Endothelial cell (in vitro differentiated cells): ENCODE measurements around the gene ACHE. TPM values are rescaled to one million over a fixed set of nuclear protein-coding genes. Genes with fewer than 3 reads are reported as not detected.
"Not testable (repeated sequence)": the region's sequence is repeated elsewhere in the genome, so short reads cannot be mapped to it uniquely, and the experiment has no call there.

Source experiments
- DNase-seq: peaks from one replicate; pipeline ENCODE4 v3.0.0; 2021; ENCODE audit warnings: low spot score
- H3K27ac Mint-ChIP-seq: one replicate; pipeline ENCODE4 v1.8.0; 2021; ENCODE audit warnings: mixed read lengths, inconsistent platforms; ENCODE audit not compliant: unreplicated experiment
- H3K27me3 Mint-ChIP-seq: one replicate; pipeline ENCODE4 v1.8.0; 2021; ENCODE audit warnings: mild to moderate bottlenecking, moderate library complexity, mixed read lengths, inconsistent platforms; ENCODE audit not compliant: unreplicated experiment
- H3K36me3 Mint-ChIP-seq: one replicate; pipeline ENCODE4 v1.8.0; 2021; ENCODE audit warnings: mild to moderate bottlenecking, low read depth, mixed read lengths, inconsistent platforms; ENCODE audit not compliant: unreplicated experiment
- H3K4me1 Mint-ChIP-seq: one replicate; pipeline ENCODE4 v1.8.0; 2021; ENCODE audit warnings: mild to moderate bottlenecking, mixed read lengths, inconsistent platforms; ENCODE audit not compliant: unreplicated experiment
- H3K4me3 Mint-ChIP-seq: one replicate; pipeline ENCODE4 v1.8.0; 2021; ENCODE audit warnings: mild to moderate bottlenecking, mixed read lengths, inconsistent platforms; ENCODE audit not compliant: unreplicated experiment
- H3K9me3 Mint-ChIP-seq: one replicate; pipeline ENCODE4 v1.8.0; 2021; ENCODE audit warnings: mixed read lengths, inconsistent platforms; ENCODE audit not compliant: unreplicated experiment
- CTCF ChIP-seq: fragments of 200-600 bp; sonication (generic); IDR thresholded peaks from one replicate; pipeline ENCODE4 v1.5.0; 2021; ENCODE audit warnings: antibody characterized with exemption; ENCODE audit not compliant: unreplicated experiment
- long read RNA-seq: library from polyadenylated mRNA; unstranded; transcript quantifications from one replicate; pipeline ENCODE4 v2.0.0, GENCODE V29; 2020; ENCODE audit not compliant: unreplicated experiment
- total RNA-seq: library from RNA; stranded (reverse); fragmentation: NEBNext Ultra II Directional; extraction: Animal tissue kit (Norgen Biotek cat#: 25700); gene quantifications from one replicate; pipeline ENCODE4 v1.2.1, GENCODE V29; 2021; ENCODE audit not compliant: unreplicated experiment

Gene ACHE
- total RNA-seq, result 3.0 TPM
- long read RNA-seq, partial matches to known transcripts, result 0 of 1 reads
- long read RNA-seq, other reads (novel, unspliced or antisense), result 0 of 1 reads

GRCh38 chr7:100895701-100895955, at the start of gene ACHE:
ACHE (minus strand) TSS chr7:100895888; CDS start chr7:100894232, 1,656 bp downstream.
- TF ChIP-seq CTCF, result no peak
- no peak for DNase-seq
- peak within 1 kb of the TSS; percentile 85 for H3K4me3 Mint-ChIP-seq
- peaks cover 17% of the 10 kb centered on the region for H3K4me1 Mint-ChIP-seq
- H3K27me3 Mint-ChIP-seq, result peaks cover 23% of the 10 kb centered on the region
- H3K27ac Mint-ChIP-seq, result peak within 1 kb of the TSS; percentile 26
- no peaks in the 10 kb centered on the region for H3K9me3 Mint-ChIP-seq
- peaks cover 4% of the 10 kb centered on the region for H3K36me3 Mint-ChIP-seq

- Mint-ChIP-seq H3K27ac (no peak overlapping the region), H3K9me3 (no peaks in the 10 kb centered on the region)
Observed at GRCh38 chr7:100944138-100944537, 48.5 kb upstream of the ACHE start.

GRCh38 chr7:100943693-100944092, 48.0 kb upstream of the ACHE start:
- Mint-ChIP-seq H3K27ac (no peak overlapping the region), H3K4me1 (no peaks in the 10 kb centered on the region), H3K27me3 (peaks cover 5% of the 10 kb centered on the region), H3K36me3 (no peaks in the 10 kb centered on the region), H3K9me3 (no peaks in the 10 kb centered on the region), H3K4me3 (no peak overlapping the region)
- no peak for TF ChIP-seq CTCF
- DNase-seq, result no peak

More at GRCh38 chr7:100944138-100944537, 48.5 kb upstream of the ACHE start:
- H3K27me3 Mint-ChIP-seq, result peaks cover 6% of the 10 kb centered on the region
- DNase-seq, result no peak
- H3K4me3 Mint-ChIP-seq, result no peak overlapping the region
- no peak for TF ChIP-seq CTCF
- no peaks in the 10 kb centered on the region for H3K36me3 Mint-ChIP-seq
- peaks cover 2% of the 10 kb centered on the region for H3K4me1 Mint-ChIP-seq

- Mint-ChIP-seq H3K27ac (no peak overlapping the region), H3K36me3 (no peaks in the 10 kb centered on the region), H3K27me3 (peaks cover 4% of the 10 kb centered on the region), H3K4me3 (no peak overlapping the region), H3K4me1 (no peaks in the 10 kb centered on the region), H3K9me3 (no peaks in the 10 kb centered on the region)
- TF ChIP-seq CTCF, result no peak
- DNase-seq, result no peak
Observed at GRCh38 chr7:100942045-100942774, 46.5 kb upstream of the ACHE start.

GRCh38 chr7:100936167-100936566, 40.5 kb upstream of the ACHE start:
- not testable (repeated sequence) for DNase-seq, H3K9me3 Mint-ChIP-seq, H3K27me3 Mint-ChIP-seq, H3K27ac Mint-ChIP-seq, H3K4me1 Mint-ChIP-seq, H3K36me3 Mint-ChIP-seq, H3K4me3 Mint-ChIP-seq

GRCh38 chr7:100935381-100935780, 39.7 kb upstream of the ACHE start:
- H3K36me3 Mint-ChIP-seq, H3K27me3 Mint-ChIP-seq, H3K9me3 Mint-ChIP-seq, DNase-seq, H3K27ac Mint-ChIP-seq, H3K4me3 Mint-ChIP-seq, H3K4me1 Mint-ChIP-seq: not testable (repeated sequence)
